Heart right ventricle (tissue), 16 donors: ENCODE measurements around the gene AK2. TPM values are rescaled to one million over a fixed set of nuclear protein-coding genes. Genes with fewer than 3 reads are reported as not detected.

ENCODE experiments used
- ATAC-seq, 8 donors: fragments of 200-7000 bp; cut with Tn5 transposase; one replicate each; pipeline ENCODE4 v1.9.1; 2020; ENCODE audit warnings: mild to moderate bottlenecking in 8 of 8, moderate library complexity in 8 of 8, moderate number of reproducible peaks in 1 of 8
- DNase-seq, 2 donors: peaks; one replicate each; pipeline ENCODE4 v3.0.0-alpha.2; 2020
- H3K27ac ChIP-seq, 10 donors: fragments of 200-600 bp; sonication (generic) in 2 of 10; one replicate each; pipeline versions ENCODE4 v1.5.0 to v1.8.0; 2020 to 2022; ENCODE audit warnings: mild to moderate bottlenecking in 3 of 10
- H3K27me3 ChIP-seq, 7 donors: fragments of 200-600 bp; one replicate each; pipeline ENCODE4 v1.8.0; 2021 to 2022; ENCODE audit warnings: mild to moderate bottlenecking in 2 of 7
- H3K36me3 ChIP-seq, 9 donors: fragments of 200-600 bp; sonication (generic) in 1 of 9; one replicate each; pipeline versions ENCODE4 v1.5.0 to v1.8.0; 2020 to 2022; ENCODE audit warnings: mild to moderate bottlenecking in 2 of 9
- H3K4me1 ChIP-seq, 9 donors: fragments of 200-600 bp; sonication (generic) in 1 of 9; one replicate each; pipeline versions ENCODE4 v1.5.0 to v1.8.0; 2020 to 2022; ENCODE audit warnings: mild to moderate bottlenecking in 4 of 9
- H3K4me3 ChIP-seq, 10 donors: fragments of 200-600 bp; sonication (generic) in 2 of 10; one replicate each; pipeline versions ENCODE4 v1.5.0 to v1.8.0; 2020 to 2022; ENCODE audit warnings: mild to moderate bottlenecking in 7 of 10, moderate library complexity in 2 of 10
- H3K9me3 ChIP-seq, 11 donors: fragments of 200-600 bp in 10 of 11; sonication (generic) in 2 of 11; one replicate each; pipeline versions ENCODE4 v1.5.0 to v1.8.0; 2013 to 2022; ENCODE audit warnings: mild to moderate bottlenecking in 2 of 11, control low read depth in 1 of 11, moderate library complexity in 1 of 11
- CTCF ChIP-seq, 9 donors: fragments of 200-600 bp; sonication (generic) in 2 of 9; IDR thresholded peaks; one replicate each; pipeline versions ENCODE4 v1.5.0 to v1.8.0; 2021 to 2022; ENCODE audit warnings: antibody characterized with exemption in 9 of 9, mild to moderate bottlenecking in 5 of 9, moderate library complexity in 1 of 9
- WGBS, 2 donors: extraction: QIAGEN DNeasy Blood & Tissue Kit; methylation state at CpG; one replicate each; pipeline ENCODE4 v1.1.7; 2013; ENCODE audit warnings: inconsistent platforms in 1 of 2; 5-methylcytosine and 5-hydroxymethylcytosine counted together
- intact Hi-C, 10 donors: fragments of 100-400 bp; cut with DNase I; formaldehyde crosslinking; loops; one replicate each; pipeline versions ENCODE4 v1.11.1 to v1.14.2; 2022
- polyA plus RNA-seq, 2 donors: library from polyadenylated mRNA; stranded (reverse); fragments of 200-250 nt; gene quantifications; one replicate each; pipeline ENCODE4 v1.2.3, GENCODE V29; 2013
- total RNA-seq, 10 donors: library from RNA; stranded (reverse); fragmentation: NEBNext Ultra II Directional in 3 of 10; extraction: Animal tissue kit (Norgen Biotek cat#: 25700) in 3 of 10; gene quantifications; one replicate each; pipeline versions ENCODE4 v1.2.1 to v1.2.4, GENCODE V29; 2021 to 2023
- donor health status: Arrhythmogenic right ventricular cardiomyopathy.
- donor health status: ischemic (EF 13 %, LVEDD 7.1; RV severe dilation, severe dysfunction).
- donor health status: healthy with polysubstance abuse.
- donor health status: DM: no; HTN: yes; CAD: no.
- donor health status: DM: no; HTN: no; CAD: no.
- donor health status: ischemic (EF 25% LVEDD 6.9; RV normal size, moderate dysfunction).
- donor health status: ischemic (EF 25% LVEDD 5.7; RV mildly dilated, moderate dysfunction).
- donor health status: healthy.
- donor health status: DM: yes; HTN: yes; CAD: no.
- donor health status: Ischemic cardiomyopathy.
- donor health status: ischemic (EF 35%, LVEDD 5.7; RV mildly dilated, moderate dysfunction).
- donor health status: nonischemic (EF 11% LVEDD 7.7; RV severe dilation, severe dysfunction).
- donor health status: DM: yes; HTN: yes; CAD: no.
- donor health status: PGD.
- donor health status: ischemic (EF 29% LVEDD 5.4; RV normal size, mild dysfunction).
- donor health status: nonischemic (EF 23%, LVEDD 6.1; RV moderate dilation, normal function).

AK2 gene
- total and polyA plus RNA-seq, 12 donors, result 93.3 to 305 (median 118) TPM

DNA sequence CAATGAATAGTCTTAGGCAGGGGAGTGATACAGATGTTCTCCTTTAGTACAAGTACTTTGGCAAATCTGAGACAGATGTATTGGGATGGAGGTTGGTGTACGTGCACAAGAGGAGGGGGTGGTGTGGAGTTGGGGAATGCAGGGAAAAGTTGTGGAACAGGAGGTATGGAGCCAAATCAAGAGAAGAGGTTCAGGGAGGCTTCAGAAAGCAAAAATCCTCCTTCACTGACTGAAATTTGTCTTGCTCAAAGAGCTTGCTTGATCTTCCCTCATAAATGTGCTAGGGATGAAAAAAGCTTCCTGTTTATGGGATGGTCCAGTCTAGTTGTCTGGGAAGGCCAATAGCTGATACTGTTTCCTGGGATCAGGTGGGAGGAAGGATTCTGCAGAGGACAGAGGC is 77.9 kb downstream of the AK2 start:
- TF ChIP-seq CTCF (IDR thresholded peaks at IDR 0.05), result no peak
- peaks cover 0 to 72% (median 34%) of the 10 kb centered on the region in 9 donors for H3K4me1 ChIP-seq
- H3K4me3 ChIP-seq, result no peak overlapping the region
- H3K27ac ChIP-seq, result no peak overlapping the region
- ATAC-seq, result no peak
- no peaks in the 10 kb centered on the region for H3K9me3 ChIP-seq
- intact Hi-C loops, result loop anchor here in 1 of 10 donors (10.0 kb wide), 1 partner anchor 86 kb away; no protein-coding TSS in a partner anchor
- WGBS, 2 donors, result 91 to 93% methylated on average over 1 of the region's 1 CpG
- H3K36me3 ChIP-seq, result peaks cover 0 to 11% (median 0%) of the 10 kb centered on the region in 9 donors
- no peaks in the 10 kb centered on the region for H3K27me3 ChIP-seq
- DNase-seq, result no peak

Other genes with a start within 250 kb of the AK2 start
- 10 to 100 TPM; 26.2 to 48.5 (median 31.0) TPM for gene YARS1, start 219.5 kb downstream of the AK2 start, total RNA-seq
- gene YARS1, start 219.5 kb downstream of the AK2 start, polyA plus RNA-seq, result 10 to 100 TPM; 20.5 to 48.5 TPM
- gene S100PBP, start 219.2 kb downstream of the AK2 start, total RNA-seq, result 10 to 100 TPM in 8 of 10 donors, 1 to 10 TPM in 2; 9.2 to 18.0 (median 11.5) TPM
- 10 to 100 TPM in 1 of 2 donors, 1 to 10 TPM in 1; 3.7 to 19.2 TPM for gene S100PBP, start 219.2 kb downstream of the AK2 start, polyA plus RNA-seq
- gene FNDC5, start 166.0 kb downstream of the AK2 start, total RNA-seq, result 100 to 1,000 TPM in 2 of 10 donors, 10 to 100 TPM in 8; 44.7 to 130 (median 73.5) TPM
- gene FNDC5, start 166.0 kb downstream of the AK2 start, polyA plus RNA-seq, result 10 to 100 TPM; 12.4 to 75.1 TPM
- not detected for gene HPCA, start 150.4 kb downstream of the AK2 start, total RNA-seq
- not detected for gene HPCA, start 150.4 kb downstream of the AK2 start, polyA plus RNA-seq
- gene TMEM54, start 135.5 kb downstream of the AK2 start, total RNA-seq, result 10 to 100 TPM in 7 of 10 donors, 1 to 10 TPM in 3; 4.5 to 22.5 (median 10.8) TPM
- 10 to 100 TPM in 1 of 2 donors, 1 to 10 TPM in 1; 8.4 to 18.2 TPM for gene TMEM54, start 135.5 kb downstream of the AK2 start, polyA plus RNA-seq
- 10 to 100 TPM; 10.2 to 36.9 (median 13.8) TPM for gene RNF19B, start 72.1 kb downstream of the AK2 start, total RNA-seq
- gene RNF19B, start 72.1 kb downstream of the AK2 start, polyA plus RNA-seq, result 1 to 10 TPM; 1.1 to 7.0 TPM
- 1 to 10 TPM; 1.5 to 6.9 (median 3.1) TPM for gene AZIN2, start 44.3 kb upstream of the AK2 start, total RNA-seq
- 1 to 10 TPM; 1.1 to 1.2 TPM for gene AZIN2, start 44.3 kb upstream of the AK2 start, polyA plus RNA-seq
- gene TRIM62, start 145.2 kb upstream of the AK2 start, total RNA-seq, result 1 to 10 TPM; 2.0 to 3.7 (median 2.8) TPM
- 1 to 10 TPM; 2.4 to 2.5 TPM for gene TRIM62, start 145.2 kb upstream of the AK2 start, polyA plus RNA-seq
- gene ZNF362, start 219.6 kb upstream of the AK2 start, total RNA-seq, result 10 to 100 TPM; 28.5 to 39.2 (median 32.3) TPM
- gene ZNF362, start 219.6 kb upstream of the AK2 start, polyA plus RNA-seq, result 10 to 100 TPM in 1 of 2 donors, 1 to 10 TPM in 1; 9.1 to 25.9 TPM